Thyroid gland (tissue), 4 donors: ENCODE measurements around the gene SEMA4B.
"Not testable (repeated sequence)": the region's sequence is repeated elsewhere in the genome, so short reads cannot be mapped to it uniquely, and the experiment has no call there.

Experiments used
- CTCF ChIP-seq, 6 experiments: fragments of 200-600 bp in 3 of 6; fragments of 450-650 bp in 3 of 6; sonication (generic) in 3 of 6; IDR thresholded peaks; one replicate each; pipeline ENCODE4 v1.5.1; 2016 to 2019; ENCODE audit warnings: antibody characterized with exemption in 6 of 6, mild to moderate bottlenecking in 2 of 6, inconsistent platforms in 1 of 6, moderate library complexity in 1 of 6
- POLR2A ChIP-seq, 2 donors: fragments of 450-650 bp; IDR thresholded peaks; one replicate each; pipeline ENCODE4 v1.6.1; 2017; ENCODE audit warnings: antibody characterized with exemption in 2 of 2, mild to moderate bottlenecking in 2 of 2, moderate library complexity in 1 of 2

- not testable (repeated sequence) for TF ChIP-seq CTCF, POLR2A (IDR thresholded peaks at IDR 0.05)
These were observed 36.9 kb upstream of the SEMA4B start for GRCh38 chr15:90164239-90164638.
